ENCODE data around the gene MRNIP. TPM values are rescaled to one million over a fixed set of nuclear protein-coding genes. Genes with fewer than 3 reads are reported as not detected.

MRNIP gene
- total and polyA plus RNA-seq, 8 donors = 8.0 to 46.0 (median 27.1) TPM

DNA sequence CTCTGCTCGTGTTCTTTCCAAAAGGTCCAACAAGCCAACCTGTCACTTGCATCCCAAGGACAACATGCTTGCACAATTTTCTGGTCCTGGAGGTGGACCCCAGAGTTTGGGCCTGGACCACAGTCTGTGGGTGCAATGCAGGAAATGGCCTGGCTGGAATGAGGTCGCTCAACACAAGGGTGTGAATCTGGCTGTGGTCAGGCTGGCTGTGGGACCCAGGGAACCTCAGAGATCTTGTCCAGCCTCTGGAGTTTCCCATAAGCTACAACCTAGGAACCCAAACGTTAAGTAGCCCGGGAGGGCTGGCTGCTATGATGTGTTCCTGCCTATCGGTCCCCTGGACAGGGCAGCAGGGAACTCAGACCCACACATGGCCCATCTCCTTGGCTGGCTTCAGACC lies 33.6 kb upstream of the MRNIP start:
- Histone ChIP-seq H3K27ac (no peak overlapping the region), H3K9me3 (no peaks in the 10 kb centered on the region), H3K27me3 (no peaks in the 10 kb centered on the region), H3K4me3 (no peak overlapping the region), H3K4me1 (no peaks in the 10 kb centered on the region), H3K36me3 (peaks cover 78 to 100% (median 100%) of the 10 kb centered on the region in 4 donors)
- intact Hi-C loops (cut with DNase I; ENCODE audit: low total_unique reads) = no loop called here
- 84 to 87% (median 84%) methylated on average over 5 of the region's 5 CpGs for WGBS, 5 donors
- DNase-seq = no peak
- TF ChIP-seq, protein P1, sequence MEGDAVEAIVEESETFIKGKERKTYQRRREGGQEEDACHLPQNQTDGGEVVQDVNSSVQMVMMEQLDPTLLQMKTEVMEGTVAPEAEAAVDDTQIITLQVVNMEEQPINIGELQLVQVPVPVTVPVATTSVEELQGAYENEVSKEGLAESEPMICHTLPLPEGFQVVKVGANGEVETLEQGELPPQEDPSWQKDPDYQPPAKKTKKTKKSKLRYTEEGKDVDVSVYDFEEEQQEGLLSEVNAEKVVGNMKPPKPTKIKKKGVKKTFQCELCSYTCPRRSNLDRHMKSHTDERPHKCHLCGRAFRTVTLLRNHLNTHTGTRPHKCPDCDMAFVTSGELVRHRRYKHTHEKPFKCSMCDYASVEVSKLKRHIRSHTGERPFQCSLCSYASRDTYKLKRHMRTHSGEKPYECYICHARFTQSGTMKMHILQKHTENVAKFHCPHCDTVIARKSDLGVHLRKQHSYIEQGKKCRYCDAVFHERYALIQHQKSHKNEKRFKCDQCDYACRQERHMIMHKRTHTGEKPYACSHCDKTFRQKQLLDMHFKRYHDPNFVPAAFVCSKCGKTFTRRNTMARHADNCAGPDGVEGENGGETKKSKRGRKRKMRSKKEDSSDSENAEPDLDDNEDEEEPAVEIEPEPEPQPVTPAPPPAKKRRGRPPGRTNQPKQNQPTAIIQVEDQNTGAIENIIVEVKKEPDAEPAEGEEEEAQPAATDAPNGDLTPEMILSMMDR (IDR thresholded peaks at IDR 0.05) = no peak
- no peak for TF ChIP-seq EP300 (IDR thresholded peaks at IDR 0.05)

DNA sequence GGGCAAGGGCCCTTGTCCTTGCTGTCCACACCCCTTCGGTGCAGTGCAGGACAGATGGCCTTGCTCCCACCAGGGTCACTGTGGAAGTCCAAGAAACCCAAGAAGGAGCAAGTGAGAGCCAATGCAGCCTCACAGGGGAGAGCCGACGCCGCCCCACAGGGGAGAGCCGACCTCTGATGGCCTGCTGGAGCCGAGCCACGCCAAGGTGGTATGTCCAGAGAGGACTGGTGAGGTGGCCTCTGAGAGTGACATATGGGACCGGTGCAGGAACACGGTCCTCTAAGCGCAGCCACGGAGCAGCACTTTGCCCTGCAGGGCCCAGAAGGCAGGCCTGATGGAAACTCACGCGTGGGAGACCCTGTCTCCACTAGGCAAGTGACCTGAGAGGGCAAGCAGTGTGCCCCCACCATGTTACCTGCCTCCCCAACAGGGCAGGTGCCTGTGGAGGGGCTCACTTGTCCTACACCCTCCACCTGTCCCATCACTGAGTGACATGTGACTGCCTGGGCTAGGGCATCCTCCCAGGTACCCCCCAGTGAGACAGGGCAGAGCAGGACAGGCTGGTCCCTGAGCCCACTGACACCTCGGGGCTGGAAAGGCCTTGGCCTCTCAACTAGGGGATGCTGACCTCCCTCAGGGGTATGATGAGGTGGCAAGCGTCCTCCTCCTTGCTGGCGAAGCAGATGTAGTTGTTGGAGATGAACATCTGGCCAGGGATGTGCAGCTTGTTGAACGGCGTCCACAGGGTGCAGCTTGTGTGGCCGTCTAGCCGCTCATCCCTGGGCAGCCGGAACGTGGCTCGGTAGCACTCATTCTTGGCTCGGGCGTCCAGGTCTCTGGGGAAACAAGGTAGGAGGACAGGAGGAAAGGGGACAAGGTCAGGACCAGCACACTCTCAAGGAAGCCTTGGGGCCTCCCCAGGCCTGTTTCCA lies 32.4 kb upstream of the MRNIP start:
- H3K27ac ChIP-seq = no peak overlapping the region
- TF ChIP-seq POLR2AphosphoS5 (IDR thresholded peaks at IDR 0.05) (no peak), POLR2A (IDR thresholded peaks at IDR 0.05) (no peak), EP300 (IDR thresholded peaks at IDR 0.05) (no peak)
- TF ChIP-seq, protein P1 (IDR thresholded peaks at IDR 0.05) = no peak
- no peaks in the 10 kb centered on the region for H3K9me3 ChIP-seq
- H3K27me3 ChIP-seq = no peaks in the 10 kb centered on the region
- intact Hi-C loops (cut with DNase I; ENCODE audit: low total_unique reads) = no loop called here
- H3K36me3 ChIP-seq = peaks cover 79 to 100% (median 100%) of the 10 kb centered on the region in 4 donors
- no peak for DNase-seq
- no peaks in the 10 kb centered on the region for H3K4me1 ChIP-seq
- 93 to 98% (median 97%) methylated on average over 24 to 25 of the region's 25 CpGs for WGBS, 5 donors
- no peak overlapping the region for H3K4me3 ChIP-seq

DNA sequence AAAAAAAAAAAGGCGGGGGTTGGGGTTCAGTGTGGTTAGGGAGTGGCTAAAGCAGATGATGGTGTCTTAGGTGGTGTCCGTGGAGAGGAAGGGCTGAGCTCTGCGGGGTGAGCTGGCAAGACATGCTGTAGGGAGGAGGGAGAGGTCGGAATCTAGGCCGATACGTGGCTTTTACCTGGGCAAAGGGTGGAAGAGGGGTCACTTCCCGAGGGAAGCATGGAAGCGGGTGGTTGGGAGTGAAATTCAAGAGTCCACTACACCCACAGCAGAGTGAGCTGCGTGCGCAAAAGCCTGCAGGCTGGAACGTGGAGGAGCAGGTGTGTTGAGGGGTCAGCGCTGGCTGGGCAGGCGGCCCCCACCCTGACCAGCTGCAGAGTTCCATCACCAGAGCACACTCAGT lies 31.3 kb upstream of the MRNIP start:
- no peaks in the 10 kb centered on the region for H3K27me3 ChIP-seq
- H3K36me3 ChIP-seq = peaks cover 75 to 100% (median 100%) of the 10 kb centered on the region in 4 donors
- intact Hi-C loops (cut with DNase I; ENCODE audit: low total_unique reads) = no loop called here
- no peaks in the 10 kb centered on the region for H3K9me3 ChIP-seq
- DNase-seq = no peak
- no peaks in the 10 kb centered on the region for H3K4me1 ChIP-seq
- WGBS, 5 donors = 90 to 93% (median 91%) methylated on average over 11 to 13 of the region's 13 CpGs
- H3K27ac ChIP-seq = no peak overlapping the region
- TF ChIP-seq, protein P1 (IDR thresholded peaks at IDR 0.05) = no peak
- TF ChIP-seq EP300 (IDR thresholded peaks at IDR 0.05) = no peak
- TF ChIP-seq POLR2A (IDR thresholded peaks at IDR 0.05) = no peak
- no peak for TF ChIP-seq POLR2AphosphoS5 (IDR thresholded peaks at IDR 0.05)
- no peak overlapping the region for H3K4me3 ChIP-seq

DNA sequence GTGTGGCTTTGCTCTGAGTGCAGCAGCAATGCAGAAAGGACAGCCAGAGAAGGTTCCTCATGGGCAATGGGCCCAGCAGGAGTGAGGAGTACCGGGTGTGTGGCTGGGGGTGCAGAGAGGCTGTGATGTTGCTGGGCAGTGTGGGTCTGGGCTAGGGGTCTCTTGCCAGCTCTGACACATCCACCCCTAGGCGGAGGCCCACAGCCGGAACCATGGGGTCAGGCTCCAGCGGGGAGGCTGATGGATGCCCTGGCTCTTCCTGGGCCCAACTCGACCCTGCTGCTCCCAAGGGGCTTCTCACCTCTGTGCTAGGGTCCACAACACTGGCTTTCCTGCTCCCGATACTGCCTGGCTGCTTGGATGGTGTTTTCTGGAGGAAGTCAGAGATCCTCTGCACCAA lies 29.2 kb upstream of the MRNIP start:
- H3K4me1 ChIP-seq = no peaks in the 10 kb centered on the region
- H3K4me3 ChIP-seq = no peak overlapping the region
- H3K27ac ChIP-seq = no peak overlapping the region
- 88 to 96% (median 94%) methylated on average over 5 to 6 of the region's 6 CpGs for WGBS, 5 donors
- intact Hi-C loops (cut with DNase I; ENCODE audit: low total_unique reads) = no loop called here
- no peak for DNase-seq
- no peaks in the 10 kb centered on the region for H3K27me3 ChIP-seq
- peaks cover 0 to 18% (median 9%) of the 10 kb centered on the region in 4 donors for H3K9me3 ChIP-seq
- TF ChIP-seq POLR2AphosphoS5 (IDR thresholded peaks at IDR 0.05) (no peak), POLR2A (IDR thresholded peaks at IDR 0.05) (no peak), EP300 (IDR thresholded peaks at IDR 0.05) (no peak)
- TF ChIP-seq, protein P1 (IDR thresholded peaks at IDR 0.05) = no peak
- peaks cover 70 to 100% (median 100%) of the 10 kb centered on the region in 4 donors for H3K36me3 ChIP-seq
